ENCODE data around the gene ST6GALNAC4.

GRCh38 chr9:127863191-127863621, 53.6 kb downstream of the ST6GALNAC4 start:
- TF ChIP-seq, protein P1, sequence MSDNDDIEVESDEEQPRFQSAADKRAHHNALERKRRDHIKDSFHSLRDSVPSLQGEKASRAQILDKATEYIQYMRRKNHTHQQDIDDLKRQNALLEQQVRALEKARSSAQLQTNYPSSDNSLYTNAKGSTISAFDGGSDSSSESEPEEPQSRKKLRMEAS (IDR thresholded peaks at IDR 0.05; ENCODE audit: low read depth, low read length), result no peak
- TF ChIP-seq CTCF (IDR thresholded peaks at IDR 0.05; ENCODE audit: low read depth, low read length), result no peak
- TF ChIP-seq POLR2A (IDR thresholded peaks at IDR 0.05; ENCODE audit: extremely low read depth, insufficient read length), result no peak

Measured in NB4 (cell line).